Measurements from ENCODE around the gene ANKRD23. TPM values are rescaled to one million over a fixed set of nuclear protein-coding genes. Genes with fewer than 3 reads are reported as not detected.

ANKRD23 gene
- total and polyA plus RNA-seq, 2 of the 8 experiments (the other 6 are each of a cell fraction or from before 2014, with no cell fraction given), result 3.4 to 3.5 TPM

- Histone ChIP-seq H3K9me3 (ENCODE audit: insufficient read depth in 2 of 2, low read depth in 1 of 2, low read length in 1 of 2) (no peaks in the 10 kb centered on the region), H2AFZ (ENCODE audit: low read length) (no peak overlapping the region), H2BK120ac (replicated peaks; ENCODE audit: low read depth, low read length) (no peak overlapping the region), H4K91ac (replicated peaks; ENCODE audit: insufficient read length, low read length) (no peak overlapping the region), H3K23me2 (ENCODE audit: low read depth, low read length) (peaks cover 14% of the 10 kb centered on the region), H3K14ac (ENCODE audit: insufficient read length) (no peak overlapping the region), H2AK5ac (ENCODE audit: low read depth, low read length) (no peak overlapping the region), H2BK5ac (ENCODE audit: low read depth, low read length) (no peak overlapping the region), H4K5ac (ENCODE audit: insufficient read length, low read depth, low read length) (no peak overlapping the region), H2BK15ac (ENCODE audit: low read length) (no peak overlapping the region), H2BK20ac (ENCODE audit: low read length) (no peak overlapping the region), H3K4me2 (ENCODE audit: insufficient read depth in 1 of 2, low read depth in 2 of 2, low read length in 2 of 2) (no peak overlapping the region), H3K23ac (ENCODE audit: insufficient read length) (no peak overlapping the region), H4K8ac (ENCODE audit: extremely low read depth, insufficient read depth, low read length) (no peak overlapping the region; the same call in 1 of the 2 replicates), H3K4me3 (ENCODE audit: extremely low read depth in 1 of 4, insufficient read depth in 2 of 4, low read depth in 3 of 4, low read length in 4 of 4) (no peak overlapping the region), H4K20me1 (replicated peaks in 1 of 2; ENCODE audit: control insufficient read depth in 1 of 2, insufficient read depth in 2 of 2, low read length in 2 of 2) (peaks cover 9 to 26% of the 10 kb centered on the region in 2 experiments), H3K27me3 (replicated peaks in 1 of 4; ENCODE audit: control insufficient read depth in 3 of 4, extremely low read depth in 1 of 4, insufficient read depth in 3 of 4, low read length in 3 of 4) (peaks cover 0 to 3% (median 0%) of the 10 kb centered on the region in 4 experiments; a peak in 2 of 7 replicates), H3K79me2 (ENCODE audit: control insufficient read depth in 1 of 2, insufficient read depth in 2 of 2, low read length in 2 of 2) (peaks cover 4 to 36% of the 10 kb centered on the region in 2 experiments), H3K4ac (replicated peaks; ENCODE audit: insufficient read length, low read depth, low read length) (no peak overlapping the region), H3K4me1 (replicated peaks in 1 of 4; ENCODE audit: control insufficient read depth in 3 of 4, insufficient read depth in 4 of 4, low read length in 3 of 4) (peaks cover 2 to 19% (median 14%) of the 10 kb centered on the region in 4 experiments), H3K56ac (replicated peaks; ENCODE audit: insufficient read length, low read depth, low read length) (no peak overlapping the region), H3K9ac (replicated peaks in 1 of 4; ENCODE audit: extremely low read depth in 1 of 4, low read depth in 3 of 4, low read length in 3 of 4) (no peak overlapping the region), H3K27ac (ENCODE audit: low read depth, low read length) (0 out of 2 replicates have a peak overlapping the region, but pooled peaks have one; percentile 38), H2BK12ac (ENCODE audit: low read depth, low read length) (no peak overlapping the region), H3K18ac (ENCODE audit: extremely low read depth, low read length) (no peak overlapping the region), H3K36me3 (ENCODE audit: control insufficient read depth in 2 of 4, insufficient read depth in 4 of 4, low read length in 3 of 4) (peaks cover 33 to 59% (median 49%) of the 10 kb centered on the region in 4 experiments), H3K79me1 (ENCODE audit: low read depth, low read length) (peaks cover 16% of the 10 kb centered on the region)
- 96% methylated on average over 8 of the region's 14 CpGs; no CpG with 5 or more reads in 1 of the 2 experiments for WGBS, 2 experiments (ENCODE audit: extremely low coverage in 1 of 2, insufficient coverage in 1 of 2, insufficient read length in 1 of 2, insufficient replicate concordance in 2 of 2, low coverage in 1 of 2, low lambda C conversion rate in 2 of 2, missing lambda C conversion rate in 1 of 2)
- no peak for TF ChIP-seq CREB1 (IDR thresholded peaks at IDR 0.05)
- TF ChIP-seq SAP30 (IDR thresholded peaks at IDR 0.05; ENCODE audit: insufficient read depth, insufficient replicate concordance, low read length), result no peak
- TF ChIP-seq EGR1 (IDR thresholded peaks at IDR 0.05; ENCODE audit: borderline replicate concordance, low read depth, low read length), result no peak
- no peak for TF ChIP-seq SP2 (IDR thresholded peaks at IDR 0.05; ENCODE audit: low read length)
- no peak for TF ChIP-seq NRF1 (IDR thresholded peaks at IDR 0.05; ENCODE audit: low read depth, low read length)
- POLR2A ChIA-PET (ENCODE audit: partially characterized antibody), result interaction anchor here (0.7 to 4.2 kb wide), 3 partner anchors 8 to 93 kb away, joined by 3 to 49 read pairs (median 3); partner anchors contain the start of gene ANKRD39
- no peak for FAIRE-seq
- no peak for DNase-seq (ENCODE audit: low read depth in 1 of 2, low spot score in 2 of 2)
- CTCF ChIA-PET (ENCODE audit: partially characterized antibody), result interaction anchor here (1.4 to 6.1 kb wide), 3 partner anchors 50 to 95 kb away, joined by 3 to 47 read pairs (median 4); partner anchors contain the start of gene CNNM3
Measured at GRCh38 chr2:96866149-96866548, 22.3 kb upstream of the ANKRD23 start.

All from H1 (cell line).